Measurements from ENCODE around the gene FYCO1.

Gene FYCO1

GRCh38 chr3:45870099-45870498 is 125.5 kb downstream of the FYCO1 start:
- H3K79me1 ChIP-seq (ENCODE audit: low read length): no peaks in the 10 kb centered on the region
- no peak overlapping the region for H3K14ac ChIP-seq (ENCODE audit: low read length)
- H3K23ac ChIP-seq (ENCODE audit: low read length): no peak overlapping the region
- H3K27me3 ChIP-seq (ENCODE audit: insufficient read depth, low read length): no peaks in the 10 kb centered on the region
- no peak overlapping the region for H3K4ac ChIP-seq (ENCODE audit: low read depth, low read length)
- H2AFZ ChIP-seq (ENCODE audit: insufficient read depth, low read length, poor library complexity): no peak overlapping the region
- no peak overlapping the region for H2AK5ac ChIP-seq (ENCODE audit: low read length)
- no peak overlapping the region for H4K91ac ChIP-seq (ENCODE audit: low read depth, low read length)
- no peaks in the 10 kb centered on the region for H3K79me2 ChIP-seq (ENCODE audit: control insufficient read depth, insufficient read depth, low read length, poor library complexity)
- H4K12ac ChIP-seq (ENCODE audit: low read depth, low read length): no peak overlapping the region
- no peak overlapping the region for H3K9ac ChIP-seq (ENCODE audit: low read length)
- H4K8ac ChIP-seq (ENCODE audit: low read depth, low read length): no peak overlapping the region
- H3K4me3 ChIP-seq (ENCODE audit: low read depth, low read length): no peak overlapping the region
- no peaks in the 10 kb centered on the region for H3K9me3 ChIP-seq (ENCODE audit: insufficient read depth, low read depth, low read length)
- no CpG with 5 or more reads among the region's 4 CpGs for WGBS (ENCODE audit: extremely low coverage, insufficient coverage, insufficient read length)
- no peaks in the 10 kb centered on the region for H3K4me1 ChIP-seq (ENCODE audit: control insufficient read depth in 1 of 2, insufficient read depth in 2 of 2, low read length in 2 of 2)
- H3K36me3 ChIP-seq (ENCODE audit: control insufficient read depth in 1 of 2, insufficient read depth in 2 of 2, low read length in 2 of 2): no peaks in the 10 kb centered on the region
- no peak for DNase-seq
- no peak overlapping the region for H3K18ac ChIP-seq (ENCODE audit: low read length)
- no peak overlapping the region for H3K4me2 ChIP-seq (ENCODE audit: low read length)
- H2BK120ac ChIP-seq (ENCODE audit: insufficient read depth, low read length, poor library complexity): no peak overlapping the region
- no peak overlapping the region for H3K27ac ChIP-seq (ENCODE audit: low read depth, low read length)
- H2BK12ac ChIP-seq (ENCODE audit: low read length): no peak overlapping the region
- H2BK5ac ChIP-seq (ENCODE audit: low read depth, low read length, poor library complexity): no peak overlapping the region

GRCh38 chr3:45869638-45870037 is 126.0 kb downstream of the FYCO1 start:
- Histone ChIP-seq H3K4me3 (ENCODE audit: low read depth, low read length) (no peak overlapping the region), H3K79me2 (ENCODE audit: control insufficient read depth, insufficient read depth, low read length, poor library complexity) (no peaks in the 10 kb centered on the region), H2AK5ac (ENCODE audit: low read length) (no peak overlapping the region), H3K27ac (ENCODE audit: low read depth, low read length) (no peak overlapping the region), H4K8ac (ENCODE audit: low read depth, low read length) (no peak overlapping the region), H3K23ac (ENCODE audit: low read length) (no peak overlapping the region), H2BK12ac (ENCODE audit: low read length) (no peak overlapping the region), H3K4me2 (ENCODE audit: low read length) (no peak overlapping the region), H3K9me3 (ENCODE audit: insufficient read depth, low read depth, low read length) (no peaks in the 10 kb centered on the region), H2AFZ (ENCODE audit: insufficient read depth, low read length, poor library complexity) (no peak overlapping the region), H3K79me1 (ENCODE audit: low read length) (no peaks in the 10 kb centered on the region), H4K12ac (ENCODE audit: low read depth, low read length) (no peak overlapping the region), H2BK5ac (ENCODE audit: low read depth, low read length, poor library complexity) (no peak overlapping the region), H3K18ac (ENCODE audit: low read length) (no peak overlapping the region), H3K27me3 (ENCODE audit: insufficient read depth, low read length) (no peaks in the 10 kb centered on the region), H3K9ac (ENCODE audit: low read length) (no peak overlapping the region), H3K14ac (ENCODE audit: low read length) (no peak overlapping the region), H3K4me1 (ENCODE audit: control insufficient read depth in 1 of 2, insufficient read depth in 2 of 2, low read length in 2 of 2) (no peaks in the 10 kb centered on the region), H3K36me3 (ENCODE audit: control insufficient read depth in 1 of 2, insufficient read depth in 2 of 2, low read length in 2 of 2) (no peaks in the 10 kb centered on the region), H2BK120ac (ENCODE audit: insufficient read depth, low read length, poor library complexity) (no peak overlapping the region), H3K4ac (ENCODE audit: low read depth, low read length) (no peak overlapping the region), H4K91ac (ENCODE audit: low read depth, low read length) (no peak overlapping the region)
- DNase-seq: no peak
- WGBS (ENCODE audit: extremely low coverage, insufficient coverage, insufficient read length): no CpG with 5 or more reads among the region's 3 CpGs

- H3K27me3 ChIP-seq (ENCODE audit: insufficient read depth, low read length): no peaks in the 10 kb centered on the region
- no peak overlapping the region for H4K8ac ChIP-seq (ENCODE audit: low read depth, low read length)
- H3K27ac ChIP-seq (ENCODE audit: low read depth, low read length): no peak overlapping the region
- H2BK5ac ChIP-seq (ENCODE audit: low read depth, low read length, poor library complexity): no peak overlapping the region
- no CpG with 5 or more reads among the region's 2 CpGs for WGBS (ENCODE audit: extremely low coverage, insufficient coverage, insufficient read length)
- no peak overlapping the region for H3K18ac ChIP-seq (ENCODE audit: low read length)
- H4K12ac ChIP-seq (ENCODE audit: low read depth, low read length): no peak overlapping the region
- H3K79me1 ChIP-seq (ENCODE audit: low read length): no peaks in the 10 kb centered on the region
- no peak overlapping the region for H2BK120ac ChIP-seq (ENCODE audit: insufficient read depth, low read length, poor library complexity)
- no peak overlapping the region for H4K91ac ChIP-seq (ENCODE audit: low read depth, low read length)
- H3K9ac ChIP-seq (ENCODE audit: low read length): no peak overlapping the region
- no peaks in the 10 kb centered on the region for H3K4me1 ChIP-seq (ENCODE audit: control insufficient read depth in 1 of 2, insufficient read depth in 2 of 2, low read length in 2 of 2)
- H3K36me3 ChIP-seq (ENCODE audit: control insufficient read depth in 1 of 2, insufficient read depth in 2 of 2, low read length in 2 of 2): no peaks in the 10 kb centered on the region
- H3K14ac ChIP-seq (ENCODE audit: low read length): no peak overlapping the region
- H3K9me3 ChIP-seq (ENCODE audit: insufficient read depth, low read depth, low read length): no peaks in the 10 kb centered on the region
- H2BK12ac ChIP-seq (ENCODE audit: low read length): no peak overlapping the region
- no peak overlapping the region for H3K23ac ChIP-seq (ENCODE audit: low read length)
- no peak overlapping the region for H2AK5ac ChIP-seq (ENCODE audit: low read length)
- no peak overlapping the region for H3K4ac ChIP-seq (ENCODE audit: low read depth, low read length)
- H2AFZ ChIP-seq (ENCODE audit: insufficient read depth, low read length, poor library complexity): no peak overlapping the region
- H3K79me2 ChIP-seq (ENCODE audit: control insufficient read depth, insufficient read depth, low read length, poor library complexity): no peaks in the 10 kb centered on the region
- H3K4me3 ChIP-seq (ENCODE audit: low read depth, low read length): no peak overlapping the region
- no peak for DNase-seq
- H3K4me2 ChIP-seq (ENCODE audit: low read length): no peak overlapping the region
Measured at GRCh38 chr3:45868650-45869049, 127.0 kb downstream of the FYCO1 start.

- DNase-seq: no peak
- no CpG with 5 or more reads among the region's 2 CpGs for WGBS (ENCODE audit: extremely low coverage, insufficient coverage, insufficient read length)
- H3K9ac ChIP-seq (ENCODE audit: low read length): no peak overlapping the region
Measured at GRCh38 chr3:45868213-45868612, 127.4 kb downstream of the FYCO1 start.

More at GRCh38 chr3:45868213-45868612, 127.4 kb downstream of the FYCO1 start:
- Histone ChIP-seq H3K4ac (ENCODE audit: low read depth, low read length) (no peak overlapping the region), H3K18ac (ENCODE audit: low read length) (no peak overlapping the region), H3K36me3 (ENCODE audit: control insufficient read depth in 1 of 2, insufficient read depth in 2 of 2, low read length in 2 of 2) (no peaks in the 10 kb centered on the region), H3K4me3 (ENCODE audit: low read depth, low read length) (no peak overlapping the region), H2BK120ac (ENCODE audit: insufficient read depth, low read length, poor library complexity) (no peak overlapping the region), H2AFZ (ENCODE audit: insufficient read depth, low read length, poor library complexity) (no peak overlapping the region), H3K14ac (ENCODE audit: low read length) (no peak overlapping the region), H2AK5ac (ENCODE audit: low read length) (no peak overlapping the region), H4K12ac (ENCODE audit: low read depth, low read length) (no peak overlapping the region), H3K23ac (ENCODE audit: low read length) (no peak overlapping the region), H3K27me3 (ENCODE audit: insufficient read depth, low read length) (no peaks in the 10 kb centered on the region), H3K79me1 (ENCODE audit: low read length) (no peaks in the 10 kb centered on the region), H3K79me2 (ENCODE audit: control insufficient read depth, insufficient read depth, low read length, poor library complexity) (no peaks in the 10 kb centered on the region), H3K4me2 (ENCODE audit: low read length) (no peak overlapping the region), H2BK5ac (ENCODE audit: low read depth, low read length, poor library complexity) (no peak overlapping the region), H4K8ac (ENCODE audit: low read depth, low read length) (no peak overlapping the region), H3K4me1 (ENCODE audit: control insufficient read depth in 1 of 2, insufficient read depth in 2 of 2, low read length in 2 of 2) (no peaks in the 10 kb centered on the region), H4K91ac (ENCODE audit: low read depth, low read length) (no peak overlapping the region), H2BK12ac (ENCODE audit: low read length) (no peak overlapping the region), H3K9me3 (ENCODE audit: insufficient read depth, low read depth, low read length) (peaks cover 3% of the 10 kb centered on the region), H3K27ac (ENCODE audit: low read depth, low read length) (no peak overlapping the region)

Measured in trophoblast cell (in vitro differentiated cells and primary cell).